ENCODE measurements around the gene LRRTM4.
"Not testable (repeated sequence)": the region's sequence is repeated elsewhere in the genome, so short reads cannot be mapped to it uniquely, and the experiment has no call there.

Gene LRRTM4

DNA sequence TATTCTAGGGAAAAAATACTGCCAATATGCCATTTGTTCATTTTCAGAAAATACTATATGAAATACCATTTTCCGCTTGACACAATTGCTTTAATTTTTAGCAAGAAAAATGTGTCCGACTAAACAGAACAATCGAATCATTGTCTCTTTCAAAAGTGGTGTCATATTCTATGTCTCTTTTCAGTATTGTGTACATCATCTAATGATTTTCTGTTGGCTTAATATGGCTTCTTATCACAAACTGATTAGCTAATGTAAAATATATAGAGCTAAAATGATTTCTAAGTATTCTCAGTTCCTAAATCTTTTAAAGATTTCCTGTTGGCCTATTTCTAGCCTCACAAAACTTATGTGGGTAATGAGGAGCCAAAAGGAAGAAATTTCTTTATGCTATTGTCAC lies 436.6 kb downstream of the LRRTM4 start:
- no peak for DNase-seq (ENCODE audit: low read depth in 2 of 2)

DNA sequence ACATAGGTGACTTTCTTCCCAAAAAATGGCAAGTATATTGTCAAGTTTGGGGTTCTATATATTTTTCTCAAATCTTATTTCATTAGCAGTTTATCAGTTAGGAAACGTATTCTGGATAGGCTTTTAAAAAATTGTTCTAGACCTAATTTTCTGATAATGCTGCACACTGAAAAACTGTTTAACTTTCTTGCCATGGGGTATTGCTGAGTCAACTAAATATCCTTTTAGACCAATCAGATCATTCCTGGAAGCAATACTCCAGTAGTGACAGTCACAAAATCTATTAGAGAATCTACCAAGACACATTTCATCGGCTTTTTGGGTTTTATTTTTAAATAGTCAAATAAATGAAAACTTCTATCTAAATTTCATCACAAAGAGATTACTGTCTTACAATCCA lies 440.6 kb downstream of the LRRTM4 start:
- no peak for DNase-seq (ENCODE audit: low read depth in 2 of 2)

DNA sequence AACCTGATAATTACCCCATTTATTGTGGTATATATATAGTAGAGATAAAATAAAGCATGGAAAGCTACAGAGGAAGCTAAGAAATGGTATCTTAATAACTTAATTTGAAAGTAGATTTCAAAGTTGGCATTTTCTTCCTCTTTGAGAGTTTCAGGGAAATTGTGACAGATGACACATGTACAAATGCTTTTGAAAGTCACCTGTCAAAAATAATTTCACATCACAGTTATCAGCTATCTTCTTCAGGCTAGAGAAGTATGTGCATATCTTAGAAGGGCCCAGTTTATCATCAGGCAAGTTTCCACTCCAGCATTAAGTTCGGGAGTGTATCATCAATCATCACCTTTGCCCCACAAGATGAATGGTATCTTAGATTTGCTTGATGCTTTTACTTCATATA lies 457.9 kb downstream of the LRRTM4 start:
- no peak for DNase-seq (ENCODE audit: low read depth in 2 of 2)

DNA sequence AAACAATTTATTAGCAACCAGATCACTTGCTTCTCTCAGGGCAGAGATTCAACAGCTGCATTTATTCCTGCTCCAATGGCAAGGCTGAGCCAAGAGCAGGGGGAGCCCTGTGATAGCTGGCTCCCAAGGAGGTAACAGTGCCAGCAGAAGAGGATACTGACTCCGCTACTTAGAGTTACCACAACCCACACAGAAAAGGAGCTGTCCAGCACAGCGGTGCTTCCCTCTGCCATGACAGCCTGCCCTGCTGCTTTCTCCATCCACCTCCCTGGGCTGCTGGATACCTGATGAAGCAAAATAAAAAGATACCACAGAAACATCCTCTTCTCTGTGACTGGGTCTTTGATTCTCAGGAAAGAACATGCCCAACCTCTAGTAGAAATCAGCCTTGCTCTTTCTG lies 467.2 kb downstream of the LRRTM4 start:
- DNase-seq (ENCODE audit: low read depth in 2 of 2), result no peak

DNA sequence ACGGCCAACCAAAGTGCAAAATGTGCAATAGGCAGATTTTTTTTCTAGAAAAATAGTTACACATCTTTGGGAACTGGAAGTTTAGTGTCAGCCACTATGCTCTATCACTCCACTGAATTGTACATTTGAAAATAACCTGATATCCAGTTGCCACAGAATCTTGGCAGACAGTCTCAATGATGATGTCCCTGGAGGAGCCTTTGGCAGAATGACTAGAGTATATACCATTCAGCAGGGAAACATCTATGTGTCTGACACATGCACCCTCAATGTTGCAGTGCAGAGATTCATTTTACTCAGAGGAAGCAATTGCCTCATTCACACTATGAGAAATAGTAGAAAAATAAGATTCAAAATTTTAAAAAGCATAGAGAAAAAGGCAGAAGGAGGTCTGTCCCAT lies 475.8 kb downstream of the LRRTM4 start:
- DNase-seq (ENCODE audit: low read depth in 2 of 2), result no peak

DNA sequence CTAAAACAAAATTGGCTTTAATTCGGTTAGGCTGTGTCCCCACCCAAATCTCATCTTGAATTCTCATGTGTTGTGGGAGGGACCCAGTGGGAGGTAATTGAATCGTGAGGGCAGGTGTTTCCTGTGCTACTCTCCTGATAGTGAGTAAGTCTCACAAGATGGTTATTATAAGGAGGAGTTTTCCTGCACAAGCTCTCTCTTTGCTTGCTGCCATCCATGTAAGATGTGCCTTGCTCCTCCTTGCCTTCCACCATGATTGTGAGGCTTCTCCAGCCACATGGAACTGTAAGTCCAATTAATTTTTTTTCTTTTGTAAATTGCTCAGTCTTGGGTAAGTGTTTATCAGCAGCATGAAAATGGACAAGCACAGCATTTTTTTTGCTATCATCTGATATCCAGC lies 476.7 kb downstream of the LRRTM4 start:
- not testable (repeated sequence) for DNase-seq (ENCODE audit: low read depth in 2 of 2)

DNA sequence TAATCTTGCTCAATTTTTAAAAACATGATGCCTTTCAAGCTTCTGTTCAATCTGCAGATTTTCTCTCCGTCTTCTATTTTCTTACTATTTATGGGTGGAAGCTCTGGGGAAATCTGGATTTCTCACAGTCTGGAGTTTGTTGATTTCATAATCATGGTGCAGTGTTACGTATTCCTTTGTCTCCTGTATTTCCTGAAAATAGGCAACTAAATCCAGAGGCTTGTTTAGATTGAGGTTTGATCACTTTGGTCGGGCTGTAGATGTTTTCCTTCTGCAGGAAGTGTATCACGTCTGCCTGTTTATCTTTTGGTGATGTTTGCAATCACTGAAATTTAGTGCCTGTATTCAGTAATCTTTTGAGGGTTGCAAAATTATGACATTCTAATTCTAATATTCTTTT lies 487.7 kb downstream of the LRRTM4 start:
- DNase-seq (ENCODE audit: low read depth in 2 of 2), result no peak

DNA sequence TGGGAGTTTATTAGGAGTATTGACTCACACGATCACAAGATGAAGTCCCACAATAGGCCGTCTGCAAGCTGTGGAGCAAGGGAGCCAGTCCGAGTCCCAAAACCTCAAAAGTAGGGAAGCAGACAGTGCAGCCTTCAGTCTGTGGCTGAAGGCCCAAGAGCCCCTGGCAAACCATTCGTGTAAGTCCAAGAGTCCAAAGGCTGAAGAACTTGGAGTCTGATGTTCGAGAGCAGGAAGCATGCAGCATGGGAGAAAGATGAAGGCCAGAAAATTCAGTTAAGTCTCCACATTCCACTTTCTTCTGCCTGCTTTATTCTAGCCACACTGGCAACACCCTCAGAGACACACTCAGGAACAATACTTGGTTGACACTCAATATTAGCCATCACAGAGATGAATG lies 492.9 kb downstream of the LRRTM4 start:
- DNase-seq (ENCODE audit: low read depth in 2 of 2), result not testable (repeated sequence)

DNA sequence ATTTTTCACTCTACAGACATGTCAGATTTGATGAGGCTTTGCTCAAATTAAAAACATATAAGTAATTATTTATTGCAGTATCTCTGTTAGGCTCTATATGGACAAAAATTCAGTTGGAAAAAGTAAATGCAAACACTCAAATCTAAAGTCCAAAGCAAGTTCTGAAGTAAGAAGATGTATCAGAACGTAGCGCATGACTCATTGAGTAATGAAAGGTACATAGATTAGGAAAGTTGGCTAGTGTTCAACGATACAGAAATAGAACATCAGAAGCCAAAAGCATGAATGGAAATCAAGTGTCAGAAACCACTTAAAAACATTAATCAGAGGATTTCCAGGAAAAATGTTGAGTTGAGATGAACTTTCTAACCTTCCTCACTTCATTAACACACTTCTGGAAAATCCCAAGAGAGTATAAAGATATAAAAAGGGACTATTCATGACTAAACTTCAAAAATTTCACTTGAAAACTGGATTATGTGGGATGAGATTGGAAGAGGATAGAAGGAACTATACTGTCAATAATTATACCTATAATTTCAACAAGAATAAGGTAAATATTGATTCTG lies 494.1 kb downstream of the LRRTM4 start:
- DNase-seq (ENCODE audit: low read depth in 2 of 2), result no peak

DNA sequence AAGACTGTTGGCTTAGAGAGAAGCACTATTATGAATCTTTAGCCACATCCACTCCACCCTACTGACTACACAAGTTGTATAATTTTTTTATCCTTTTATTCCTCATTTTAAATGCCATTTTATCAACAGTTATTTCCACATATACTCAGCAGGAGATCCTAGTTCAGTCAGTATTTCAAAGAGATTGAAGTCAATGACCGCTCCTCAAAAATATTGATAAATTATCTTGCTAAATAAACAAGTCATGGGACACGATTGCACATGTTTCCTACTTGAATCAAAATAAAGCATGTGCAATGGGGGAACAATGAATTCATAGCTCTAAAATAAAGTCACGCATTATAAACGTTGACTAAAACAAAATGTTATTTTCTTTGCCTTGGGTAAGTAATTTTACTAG lies 496.5 kb downstream of the LRRTM4 start:
- no peak for DNase-seq (ENCODE audit: low read depth in 2 of 2)

DNA sequence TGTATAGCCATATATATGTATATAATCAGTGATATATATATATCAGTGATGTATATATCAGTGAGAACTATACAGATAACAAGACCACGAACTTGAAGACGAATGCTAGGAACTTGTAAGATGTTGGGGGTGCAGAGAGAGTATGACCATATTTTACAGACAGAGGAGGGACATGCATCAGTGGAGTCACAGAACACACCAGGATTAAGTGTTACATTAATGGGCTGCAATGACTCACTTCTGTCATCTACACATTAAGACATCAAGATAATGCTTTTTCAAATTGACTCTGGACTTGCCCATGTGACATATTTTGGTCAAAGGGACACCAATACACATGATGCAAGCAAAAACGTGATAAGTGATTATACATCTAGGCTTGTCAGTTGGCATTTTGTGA lies 501.0 kb downstream of the LRRTM4 start:
- no peak for DNase-seq (ENCODE audit: low read depth in 2 of 2)

DNA sequence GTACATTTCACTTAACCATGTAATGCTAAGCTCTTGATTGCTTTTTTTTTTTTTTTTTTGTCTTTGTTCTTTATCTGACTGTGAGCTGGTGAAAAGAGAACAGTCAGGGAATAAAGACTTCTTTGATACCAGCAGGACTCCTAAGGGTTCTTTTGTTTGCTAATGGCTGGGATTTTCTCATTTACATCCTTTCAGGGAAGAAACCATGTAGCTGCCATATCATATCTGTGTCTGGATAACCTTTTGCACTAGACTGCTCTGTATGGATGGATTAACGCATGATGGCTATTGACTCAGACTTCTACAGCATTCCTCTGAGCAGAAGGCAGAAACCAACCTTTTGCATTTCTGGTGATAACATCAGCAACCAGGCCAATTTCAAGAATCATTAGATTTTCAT lies 504.0 kb downstream of the LRRTM4 start:
- no peak for DNase-seq (ENCODE audit: low read depth in 2 of 2)

DNA sequence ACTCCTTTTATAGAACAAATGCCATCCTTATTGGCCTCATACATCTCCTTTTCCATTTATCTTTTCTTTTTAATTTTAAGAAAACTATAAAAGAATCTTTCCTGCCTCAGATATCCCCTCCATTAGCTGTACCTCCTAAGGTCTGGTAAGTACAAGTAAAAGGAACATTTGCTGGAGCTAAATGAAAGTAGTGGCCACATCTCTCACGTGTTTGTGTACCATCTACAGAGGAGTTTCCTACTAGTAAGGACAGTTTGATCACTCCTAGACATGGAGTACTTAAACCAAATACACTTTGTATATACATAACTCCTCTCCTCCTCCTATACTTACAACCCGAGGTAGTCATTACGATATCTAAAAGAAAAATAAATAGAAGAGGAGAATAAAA lies 504.8 kb downstream of the LRRTM4 start:
- no peak for DNase-seq (ENCODE audit: low read depth in 2 of 2)

DNA sequence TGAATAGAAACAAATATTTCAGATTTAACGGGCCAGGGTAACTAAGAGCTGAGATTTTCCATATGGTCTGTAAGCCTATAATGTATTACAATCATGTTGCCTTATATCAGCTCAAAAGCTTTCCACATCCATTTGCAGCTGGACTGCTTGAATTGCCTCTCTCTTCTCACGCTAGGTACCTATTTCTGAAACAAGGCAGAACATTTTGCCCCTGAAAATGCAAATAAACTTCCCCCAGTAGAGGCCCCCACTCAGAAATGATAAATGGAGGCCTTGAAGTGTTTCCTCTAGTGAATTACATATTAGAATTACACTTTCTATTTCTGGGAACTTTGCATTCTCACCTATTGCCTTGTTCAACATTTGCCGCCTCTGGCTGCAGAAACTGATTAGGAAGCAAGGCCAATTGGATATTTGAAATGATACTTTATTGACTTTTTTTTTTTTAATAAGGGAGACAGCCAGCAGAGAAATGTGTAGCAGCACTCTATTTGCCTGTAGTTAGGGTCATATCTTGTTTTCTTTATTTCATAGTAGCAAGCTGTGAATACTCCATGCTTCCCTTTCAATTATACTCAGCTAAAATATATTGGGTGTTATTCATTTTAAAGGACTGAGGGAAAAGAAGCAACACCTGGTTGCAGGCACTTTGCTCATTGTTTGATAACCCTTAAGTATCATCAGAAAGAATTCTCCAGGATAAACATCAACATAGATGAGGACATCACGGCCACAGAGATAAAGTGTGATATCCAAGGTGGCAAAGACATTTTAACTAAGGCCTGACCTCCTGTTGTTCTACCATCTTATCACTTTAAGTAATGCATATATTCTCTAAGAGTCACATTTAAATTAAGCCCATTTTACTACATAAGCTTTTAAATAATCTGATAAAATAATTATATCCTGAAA lies 505.5 kb downstream of the LRRTM4 start:
- DNase-seq (ENCODE audit: low read depth in 2 of 2), result no peak

DNA sequence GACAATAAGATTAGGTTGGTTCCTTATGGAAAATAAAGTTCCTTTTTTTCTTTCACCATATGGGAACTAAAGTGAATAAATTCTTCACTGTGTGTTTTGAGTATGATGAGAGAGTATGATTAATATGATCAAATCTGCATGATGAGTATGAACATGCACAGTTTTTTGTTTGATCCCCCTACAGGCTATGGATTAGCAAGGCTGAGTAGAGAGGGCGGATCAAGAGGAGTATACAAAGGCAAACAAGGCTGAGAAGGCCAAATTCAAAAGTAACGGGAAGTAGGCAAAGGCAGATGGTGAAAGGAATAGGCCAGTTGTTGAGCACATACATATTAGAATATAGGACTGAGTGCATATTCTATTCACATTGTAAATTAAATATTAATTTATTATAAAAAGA lies 508.2 kb downstream of the LRRTM4 start:
- no peak for DNase-seq (ENCODE audit: low read depth in 2 of 2)

DNA sequence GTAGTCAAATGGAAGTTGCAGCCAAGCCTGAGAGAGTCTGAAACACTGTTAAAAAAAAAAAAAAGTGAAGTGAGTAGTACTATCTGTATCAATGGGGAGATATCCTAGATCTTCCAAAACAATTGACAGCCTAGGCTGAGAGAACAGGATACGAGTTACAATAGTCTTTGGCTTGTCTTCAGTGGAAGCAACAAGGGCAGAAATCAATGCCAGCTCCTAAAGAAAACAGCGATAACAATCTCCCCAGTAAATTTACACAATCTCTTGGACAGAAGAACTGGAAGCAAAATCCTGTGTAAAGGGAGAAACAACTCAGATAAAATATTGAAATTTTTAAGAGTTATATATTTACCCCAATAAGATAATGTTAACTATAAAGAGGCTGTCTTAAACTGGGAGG lies 508.7 kb downstream of the LRRTM4 start:
- no peak for DNase-seq (ENCODE audit: low read depth in 2 of 2)

DNA sequence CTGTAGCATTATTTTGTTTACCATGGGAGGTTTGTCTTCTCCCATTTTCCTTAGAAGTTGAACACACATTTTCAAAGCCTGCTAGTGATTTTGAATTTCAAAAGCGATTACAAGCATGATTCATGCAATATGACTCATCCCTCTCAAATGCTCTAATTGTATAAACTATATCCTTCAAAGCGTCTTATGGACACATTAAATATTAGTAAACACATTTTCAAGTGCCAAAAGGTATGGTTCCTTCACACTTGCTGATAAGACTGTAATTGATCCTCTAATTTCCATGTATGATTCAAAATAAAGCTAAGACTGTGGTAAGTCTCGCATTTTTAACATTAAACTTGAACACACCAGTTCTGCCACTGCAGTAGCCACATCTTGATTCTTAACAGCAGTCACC lies 512.9 kb downstream of the LRRTM4 start:
- no peak for DNase-seq (ENCODE audit: low read depth in 2 of 2)

DNA sequence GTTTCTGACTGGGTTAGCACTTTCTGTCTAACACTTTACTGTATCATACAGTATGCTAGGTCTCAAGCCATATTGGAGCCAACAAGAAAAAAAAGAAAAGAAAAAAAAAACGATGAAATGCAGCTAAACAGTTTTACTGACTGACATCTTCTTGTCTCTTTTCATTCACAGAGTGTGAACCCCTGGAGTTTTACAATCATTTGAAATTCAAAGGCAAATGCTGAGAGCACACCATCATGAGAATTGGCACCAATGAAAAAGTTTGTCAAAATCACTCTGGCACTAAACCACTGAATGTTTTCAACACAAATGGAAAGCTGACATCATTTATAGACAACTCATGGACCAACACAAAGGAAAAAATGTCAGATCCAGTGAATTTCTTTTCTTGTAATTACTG lies 513.3 kb downstream of the LRRTM4 start:
- DNase-seq (ENCODE audit: low read depth in 2 of 2), result no peak

DNA sequence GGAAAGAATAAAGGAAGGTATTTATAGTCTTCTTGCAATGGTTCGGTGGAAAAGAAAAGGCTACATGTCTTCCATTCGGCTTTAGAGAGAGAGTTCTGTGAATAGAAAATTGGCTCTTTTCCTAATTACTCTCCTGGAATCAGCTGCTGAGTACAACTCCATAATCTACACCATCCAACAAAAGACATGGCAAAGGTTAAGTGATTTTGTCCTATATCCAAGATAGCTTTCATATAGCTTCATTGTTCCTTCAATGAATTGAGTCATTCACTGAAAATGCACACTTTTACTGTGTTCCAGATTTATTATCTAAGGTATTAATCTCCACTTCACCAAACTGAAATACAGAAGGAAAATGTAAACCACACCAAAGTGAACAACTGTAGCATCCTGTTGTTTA lies 514.5 kb downstream of the LRRTM4 start:
- DNase-seq (ENCODE audit: low read depth in 2 of 2), result no peak

DNA sequence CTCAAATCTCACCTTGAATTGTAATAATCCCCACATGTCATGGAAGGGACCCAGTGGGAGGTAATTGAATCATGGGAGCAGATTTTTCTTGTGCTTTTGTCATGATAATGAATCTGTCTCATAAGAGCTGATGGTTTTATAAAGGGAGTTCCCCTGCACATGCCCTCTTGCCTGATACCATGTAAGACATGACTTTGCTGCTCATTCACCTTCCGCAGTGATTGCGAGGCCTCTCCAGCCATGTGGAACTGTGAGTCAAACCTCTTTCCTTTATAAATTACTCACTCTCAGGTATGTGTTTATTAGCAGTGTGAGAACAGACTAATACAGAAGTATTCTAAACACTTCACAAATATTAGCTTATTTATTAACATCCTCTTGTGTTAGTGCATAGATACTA lies 516.7 kb downstream of the LRRTM4 start:
- no peak for DNase-seq (ENCODE audit: low read depth in 2 of 2)

DNA sequence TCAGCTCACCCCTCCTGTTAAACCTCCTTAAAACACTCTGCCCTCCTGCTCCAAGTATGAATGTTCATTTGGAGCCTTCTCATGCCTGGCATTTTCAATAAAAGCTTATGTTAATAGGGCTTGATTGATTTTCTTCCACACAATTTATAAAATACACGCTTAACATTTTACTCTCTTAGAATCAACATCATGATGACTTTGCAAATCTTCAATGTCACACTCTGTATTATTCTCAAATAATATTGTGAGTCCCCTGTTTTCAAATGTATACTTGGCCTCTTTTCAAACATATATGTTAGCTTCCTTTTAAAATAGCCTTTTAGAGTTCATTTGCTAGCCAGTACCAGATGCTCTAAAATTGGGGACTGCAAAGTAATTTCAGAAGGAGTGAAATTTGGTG lies 520.3 kb downstream of the LRRTM4 start:
- DNase-seq (ENCODE audit: low read depth in 2 of 2), result no peak

DNA sequence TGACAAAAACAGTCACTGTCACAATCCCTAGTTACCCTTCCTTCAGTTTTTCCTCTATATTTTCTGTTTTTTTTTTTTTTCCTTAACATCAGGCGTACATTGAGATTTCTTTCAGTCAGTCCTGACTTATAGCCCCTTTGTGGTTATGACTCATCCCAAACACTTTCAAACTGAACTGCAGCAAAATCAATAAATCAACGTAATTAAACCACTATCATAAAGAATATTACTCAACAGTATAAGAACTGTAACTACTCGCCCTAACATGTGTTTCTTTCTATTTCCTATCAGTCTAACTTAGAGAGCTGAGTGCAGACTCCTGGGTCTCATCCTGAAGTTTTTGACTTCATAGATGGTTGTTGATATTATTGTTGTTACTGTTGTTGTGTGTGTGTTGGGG lies 523.5 kb downstream of the LRRTM4 start:
- no peak for DNase-seq (ENCODE audit: low read depth in 2 of 2)

DNA sequence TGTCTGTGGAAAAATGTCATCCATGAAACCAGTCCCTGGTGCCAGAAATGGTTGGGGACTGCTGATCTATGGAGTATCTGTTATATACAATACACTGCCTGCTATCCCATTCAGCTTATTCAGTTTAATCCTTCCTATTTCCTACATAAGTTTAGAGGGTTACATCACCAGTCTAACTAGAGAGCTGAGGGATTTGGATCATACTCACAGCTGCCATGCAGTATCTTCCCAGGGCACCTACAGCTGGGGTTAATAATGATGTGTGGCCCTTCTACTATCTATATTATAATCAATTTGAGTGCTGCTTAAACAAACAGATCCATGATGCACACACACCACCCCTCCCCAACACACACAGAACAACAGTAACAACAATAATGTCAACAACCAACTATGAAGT lies 524.0 kb downstream of the LRRTM4 start:
- no peak for DNase-seq (ENCODE audit: low read depth in 2 of 2)

DNA sequence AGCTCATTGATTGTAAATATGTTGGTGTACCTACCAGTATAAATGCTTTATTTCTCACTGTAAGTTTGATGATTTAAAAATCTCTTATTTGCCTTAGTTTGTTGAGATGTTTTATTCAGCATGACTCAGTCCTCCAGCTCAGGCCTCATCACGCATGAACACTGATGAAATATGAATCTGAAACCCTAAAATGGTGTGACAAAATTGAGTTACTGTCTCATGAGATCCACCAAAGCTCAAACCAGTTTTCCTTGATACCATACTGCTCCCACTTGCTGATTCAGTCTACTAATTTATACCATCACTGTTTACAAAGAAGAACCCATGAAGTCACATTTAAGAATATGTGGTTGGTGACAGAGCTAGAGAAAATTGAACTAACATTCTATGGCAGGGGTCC lies 524.9 kb downstream of the LRRTM4 start:
- no peak for DNase-seq (ENCODE audit: low read depth in 2 of 2)

Data from stimulated activated CD4-positive, alpha-beta T cell treated with anti-CD3 and anti-CD28 coated beads, Interleukin-1b, Interleukin-23, amount 100 ng/mL, for 1 hour (primary cell).